B cell (primary cell): ENCODE results near the gene FUT3. TPM values are rescaled to one million over a fixed set of nuclear protein-coding genes. Genes with fewer than 3 reads are reported as not detected.
A peak's percentile ranks its signal among the peaks of the same experiment; 100 is the strongest.

ENCODE experiments used
- ATAC-seq: fragments of 200-7000 bp; cut with Tn5 transposase; one replicate; pipeline ENCODE4 v1.10.0; 2021; ENCODE audit warnings: low read depth, mild to moderate bottlenecking, moderate number of reproducible peaks, moderate library complexity
- CTCF ChIA-PET: fragments of 350-600 bp; sonication (Branson Sonifier 250); formaldehyde crosslinking; loops from one replicate; lab custom pipeline; 2021; ENCODE audit warnings: antibody characterized with exemption, inconsistent platforms; lab: Charles Lee
- POLR2A ChIA-PET: fragments of 350-600 bp; sonication (Branson Sonifier 250); formaldehyde crosslinking; loops from one replicate; lab custom pipeline; 2021; ENCODE audit warnings: antibody characterized with exemption; lab: Charles Lee
- DNase-seq: peaks from one replicate; pipeline ENCODE4 v3.0.0; 2013
- H2AFZ ChIP-seq: 2 replicates; pipeline ENCODE4 v1.6.1; 2012; ENCODE audit warnings: mild to moderate bottlenecking, low read depth, low read length; ENCODE audit not compliant: insufficient read depth, poor library complexity, severe bottlenecking
- H3K27ac ChIP-seq, 2 donors: 1 replicate in 1 of 2; 2 replicates in 1 of 2; pipeline ENCODE4 v1.5.1; 2012 to 2013; ENCODE audit warnings: low read length in 2 of 2, mild to moderate bottlenecking in 2 of 2, moderate library complexity in 1 of 2
- H3K27me3 ChIP-seq, 4 experiments: fragments of 200-600 bp in 1 of 4; sonication (generic) in 1 of 4; replicated peaks in 1 of 4; 1 replicate in 2 of 4; 2 replicates in 2 of 4; pipeline versions ENCODE4 v1.6.1 to v1.7.0; 2013 to 2016; ENCODE audit warnings: low read length in 3 of 4, mild to moderate bottlenecking in 2 of 4, mixed read lengths in 1 of 4, moderate library complexity in 1 of 4; ENCODE audit not compliant: insufficient read depth in 4 of 4, control insufficient read depth in 3 of 4; ENCODE audit errors: control extremely low read depth in 1 of 4
- H3K36me3 ChIP-seq, 2 experiments: replicated peaks in 1 of 2; 1 replicate in 1 of 2; 2 replicates in 1 of 2; pipeline versions ENCODE4 v1.6.1 to v1.7.1; 2013; ENCODE audit warnings: low read length in 1 of 2; ENCODE audit not compliant: insufficient read depth in 2 of 2, control insufficient read depth in 1 of 2; ENCODE audit errors: control extremely low read depth in 1 of 2, extremely low read depth in 1 of 2
- H3K4me1 ChIP-seq, 2 donors: fragments of 200-600 bp in 1 of 2; sonication (generic) in 1 of 2; 1 replicate in 1 of 2; 2 replicates in 1 of 2; pipeline versions ENCODE4 v1.5.1 to v1.6.1; 2013 to 2017; ENCODE audit warnings: low read length in 2 of 2; ENCODE audit not compliant: control insufficient read depth in 2 of 2, insufficient read depth in 2 of 2
- H3K4me2 ChIP-seq: replicated peaks from 2 replicates; pipeline ENCODE3; 2012; ENCODE audit warnings: mild to moderate bottlenecking, low read depth, low read length; ENCODE audit not compliant: poor library complexity, severe bottlenecking
- H3K4me3 ChIP-seq, 5 experiments: fragments of 200-600 bp in 1 of 5; sonication (generic) in 1 of 5; 1 replicate in 3 of 5; 2 replicates in 2 of 5; pipeline versions ENCODE4 v1.5.1 to v1.7.0; 2011 to 2016; ENCODE audit warnings: low read length in 4 of 5, mild to moderate bottlenecking in 4 of 5, low read depth in 2 of 5, control low read depth in 1 of 5, moderate library complexity in 1 of 5; ENCODE audit not compliant: insufficient read depth in 1 of 5; ENCODE audit errors: control extremely low read depth in 1 of 5, extremely low read depth in 1 of 5
- H3K79me2 ChIP-seq: fragments of 200-600 bp; sonication (generic); one replicate; pipeline ENCODE4 v1.6.0; 2016; ENCODE audit warnings: low read length; ENCODE audit not compliant: control insufficient read depth, insufficient read depth
- H3K9ac ChIP-seq: fragments of 200-600 bp; sonication (generic); 2 replicates; pipeline ENCODE4 v1.6.1; 2017; ENCODE audit warnings: mild to moderate bottlenecking, low read length, moderate library complexity
- H3K9me3 ChIP-seq, 3 donors: one replicate each; pipeline versions ENCODE4 v1.6.1 to v1.7.1; 2013; ENCODE audit warnings: low read length in 2 of 3; ENCODE audit not compliant: control insufficient read depth in 2 of 3, insufficient read depth in 1 of 3; ENCODE audit errors: control extremely low read depth in 1 of 3
- H4K20me1 ChIP-seq: 2 replicates; pipeline ENCODE4 v1.6.0; 2012; ENCODE audit warnings: mild to moderate bottlenecking, low read length; ENCODE audit not compliant: insufficient read depth, control insufficient read depth, poor library complexity, severe bottlenecking
- H3K27ac Mint-ChIP-seq: one replicate; pipeline ENCODE4 v1.8.0; 2021; ENCODE audit warnings: mixed read lengths
- H3K27me3 Mint-ChIP-seq: one replicate; pipeline ENCODE4 v1.8.0; 2021; ENCODE audit warnings: mixed read lengths
- H3K4me1 Mint-ChIP-seq: one replicate; pipeline ENCODE4 v1.8.0; 2021; ENCODE audit warnings: mixed read lengths
- H3K4me3 Mint-ChIP-seq: one replicate; pipeline ENCODE4 v1.8.0; 2021; ENCODE audit warnings: mixed read lengths
- H3K9me3 Mint-ChIP-seq: one replicate; pipeline ENCODE4 v1.8.0; 2022; ENCODE audit warnings: mixed read lengths; ENCODE audit not compliant: insufficient read depth
- CTCF ChIP-seq: fragments of 200-600 bp; IDR thresholded peaks from one replicate; pipeline ENCODE4 v1.8.0; 2022; ENCODE audit warnings: antibody characterized with exemption, mild to moderate bottlenecking
- EZH2 ChIP-seq: IDR thresholded peaks from 2 replicates; pipeline ENCODE4 v1.6.1; 2012; ENCODE audit warnings: borderline replicate concordance, low read depth, mild to moderate bottlenecking, moderate library complexity, low read length; ENCODE audit not compliant: insufficient read depth, poor library complexity, severe bottlenecking
- WGBS: methylation state at CpG from one replicate; pipeline ENCODE4 v1.1.5; 2013; ENCODE audit warnings: missing lambda C conversion rate; ENCODE audit not compliant: insufficient coverage; 5-methylcytosine and 5-hydroxymethylcytosine counted together
- intact Hi-C: fragments of 100-400 bp; cut with micrococcal nuclease; formaldehyde crosslinking; loops from one replicate; pipeline ENCODE4 v1.10.0; 2022
- polyA minus RNA-seq: library from RNA; depleted of rRNA, polyadenylated mRNA; stranded (reverse); fragments of >200 nt; gene quantifications from 2 replicates; pipeline ENCODE4 v1.2.3, GENCODE V29; 2012
- polyA plus RNA-seq: library from polyadenylated mRNA; depleted of rRNA; stranded (reverse); fragments of >200 nt; gene quantifications from 2 replicates; pipeline ENCODE4 v1.2.3, GENCODE V29; 2012
- total RNA-seq, 2 donors: library from RNA; stranded (reverse); fragments of 120-200 nt in 1 of 2; gene quantifications; 1 replicate in 1 of 2; 2 replicates in 1 of 2; pipeline versions ENCODE4 v1.2.3 to v1.2.4, GENCODE V29; 2013 to 2022

FUT3 gene
- total RNA-seq (not detected in 2 replicates), polyA plus RNA-seq (not detected in 2 replicates), polyA minus RNA-seq (0.29 TPM in 1 of 2 replicates, not detected in the other)
- total RNA-seq (2013): not detected

GRCh38 chr19:5851302-5851701, at the start of gene FUT3:
FUT3 (minus strand) TSS chr19:5851449.
- peaks cover 7% of the 10 kb centered on the region for H3K27me3 Mint-ChIP-seq
- H3K4me3 Mint-ChIP-seq: no peak within 1 kb of the TSS
- ChIA-PET POLR2A (no interaction called here), CTCF (no interaction called here)
- H3K9me3 ChIP-seq: no peaks in the 10 kb centered on the region
- no peaks in the 10 kb centered on the region for H3K9me3 Mint-ChIP-seq
- H3K27ac Mint-ChIP-seq: no peak within 1 kb of the TSS
- no peaks in the 10 kb centered on the region for H3K4me1 ChIP-seq
- H4K20me1 ChIP-seq: no peaks in the 10 kb centered on the region
- no peaks in the 10 kb centered on the region for H3K36me3 ChIP-seq
- TF ChIP-seq EZH2 (no peak), CTCF (no peak)
- H3K79me2 ChIP-seq: no peaks in the 10 kb centered on the region
- H3K4me1 Mint-ChIP-seq: no peaks in the 10 kb centered on the region
- no peak within 1 kb of the TSS for H3K4me3 ChIP-seq
- ATAC-seq (no peak), DNase-seq (no peak)
- intact Hi-C loops: no loop called here
- WGBS: 83% methylated on average over 10 of the region's 10 CpGs
- H3K27ac ChIP-seq: no peak within 1 kb of the TSS
- H2AFZ ChIP-seq: no peak within 1 kb of the TSS
- no peaks in the 10 kb centered on the region for H3K27me3 ChIP-seq
- no peak within 1 kb of the TSS for H3K9ac ChIP-seq
- H3K4me2 ChIP-seq: no peak within 1 kb of the TSS

DNA sequence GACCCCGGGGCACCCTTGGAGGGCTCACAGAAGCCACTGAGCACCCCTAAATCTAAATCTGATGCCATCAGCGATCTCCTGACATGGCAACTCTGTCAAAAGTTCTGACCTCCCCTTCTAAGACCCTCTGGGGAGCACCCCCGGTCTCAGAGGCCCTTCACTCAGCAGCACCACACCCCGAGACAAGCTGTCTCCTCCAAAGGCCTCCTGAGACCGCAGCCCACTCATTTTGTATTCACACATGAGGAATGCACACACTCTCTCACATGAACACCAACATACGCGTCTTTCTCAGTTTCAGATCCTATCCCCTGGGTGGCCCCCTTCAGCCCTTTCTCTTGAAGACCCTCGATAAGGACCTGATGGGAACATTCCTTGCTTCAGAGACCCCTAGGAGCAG, 49.7 kb upstream of the FUT3 start:
- Histone ChIP-seq H3K36me3 (peaks cover 0 to 6% of the 10 kb centered on the region in 2 experiments), H3K27me3 (no peaks in the 10 kb centered on the region), H3K9me3 (peaks cover 0 to 4% (median 0%) of the 10 kb centered on the region in 3 donors), H2AFZ (no peak overlapping the region), H3K9ac (no peak overlapping the region), H3K4me3 (no peak overlapping the region), H3K79me2 (peaks cover 50% of the 10 kb centered on the region), H4K20me1 (peaks cover 60% of the 10 kb centered on the region), H3K4me2 (no peak overlapping the region), H3K4me1 (peaks cover 11 to 23% of the 10 kb centered on the region in 2 donors), H3K27ac (no peak overlapping the region)
- ATAC-seq: no peak
- TF ChIP-seq EZH2: no peak
- TF ChIP-seq CTCF: no peak
- H3K27ac Mint-ChIP-seq: peak overlapping the region; percentile 46
- WGBS: 84% methylated on average over 8 of the region's 8 CpGs
- intact Hi-C loops: loop anchor here (5.0 kb wide), 1 partner anchor 934 kb away; the partner anchor contains the start of gene KDM4B
- H3K9me3 Mint-ChIP-seq: no peaks in the 10 kb centered on the region
- ChIA-PET CTCF (no interaction called here), POLR2A (no interaction called here)
- H3K4me3 Mint-ChIP-seq: no peak overlapping the region
- H3K4me1 Mint-ChIP-seq: peaks cover 28% of the 10 kb centered on the region
- H3K27me3 Mint-ChIP-seq: no peaks in the 10 kb centered on the region
- DNase-seq: no peak
